Measurements from ENCODE around the gene METTL23.

METTL23 gene

GRCh38 chr17:76725580-76726230, 934 bp upstream of the METTL23 start:
- no peak for TF ChIP-seq POLR2AphosphoS5 (IDR thresholded peaks at IDR 0.05; ENCODE audit: low read depth, low read length)
- TF ChIP-seq SIN3A (IDR thresholded peaks at IDR 0.05; ENCODE audit: borderline replicate concordance, insufficient read depth, low read length) = peak; percentile 56; the same call in 1 of the 2 replicates
- TF ChIP-seq TAF1 (IDR thresholded peaks at IDR 0.05; ENCODE audit: borderline replicate concordance, insufficient read depth, low read length) = no peak; the same call in 1 of the 2 replicates
- no peak for TF ChIP-seq REST (IDR thresholded peaks at IDR 0.05; ENCODE audit: insufficient read depth in 1 of 2, low read depth in 2 of 2, low read length in 2 of 2)
- no peak for TF ChIP-seq FOXP2 (optimal IDR thresholded peaks at IDR 0.05; ENCODE audit: borderline replicate concordance, extremely low read depth, extremely low read length, insufficient read depth)

- TF ChIP-seq FOXP2 (optimal IDR thresholded peaks at IDR 0.05; ENCODE audit: borderline replicate concordance, extremely low read depth, extremely low read length, insufficient read depth) (no peak), REST (IDR thresholded peaks at IDR 0.05; ENCODE audit: insufficient read depth in 1 of 2, low read depth in 2 of 2, low read length in 2 of 2) (no peak; a peak in 1 of 4 replicates), TAF1 (IDR thresholded peaks at IDR 0.05; ENCODE audit: borderline replicate concordance, insufficient read depth, low read length) (0 out of 2 replicates have a peak, but pooled peaks have one; percentile 59), SIN3A (IDR thresholded peaks at IDR 0.05; ENCODE audit: borderline replicate concordance, insufficient read depth, low read length) (peak; percentile 94), POLR2AphosphoS5 (IDR thresholded peaks at IDR 0.05; ENCODE audit: low read depth, low read length) (peak; percentile 76)
Observed at GRCh38 chr17:76726231-76726775, 336 bp upstream of the METTL23 start, which contains the start of gene JMJD6. Gene JMJD6 (minus strand): TSS chr17:76726606. CDS start chr17:76726475, 131 bp downstream.

- TF ChIP-seq TAF1 (IDR thresholded peaks at IDR 0.05; ENCODE audit: borderline replicate concordance, insufficient read depth, low read length) (peak; percentile 11; the same call in 1 of the 2 replicates), SIN3A (IDR thresholded peaks at IDR 0.05; ENCODE audit: borderline replicate concordance, insufficient read depth, low read length) (no peak)
Observed at GRCh38 chr17:76727745-76728456, 1.3 kb downstream of the METTL23 start.

- TF ChIP-seq FOXP2 (optimal IDR thresholded peaks at IDR 0.05; ENCODE audit: borderline replicate concordance, extremely low read depth, extremely low read length, insufficient read depth) (no peak), SIN3A (IDR thresholded peaks at IDR 0.05; ENCODE audit: borderline replicate concordance, insufficient read depth, low read length) (0 out of 2 replicates have a peak, but pooled peaks have one; percentile 11), POLR2AphosphoS5 (IDR thresholded peaks at IDR 0.05; ENCODE audit: low read depth, low read length) (peak; percentile 61)
Observed at GRCh38 chr17:76732734-76733617, 6.3 kb downstream of the METTL23 start.

- TF ChIP-seq REST (IDR thresholded peaks at IDR 0.05; ENCODE audit: insufficient read depth in 1 of 2, low read depth in 2 of 2, low read length in 2 of 2) (no peak), TAF1 (IDR thresholded peaks at IDR 0.05; ENCODE audit: borderline replicate concordance, insufficient read depth, low read length) (no peak), FOXP2 (optimal IDR thresholded peaks at IDR 0.05; ENCODE audit: borderline replicate concordance, extremely low read depth, extremely low read length, insufficient read depth) (no peak), SIN3A (IDR thresholded peaks at IDR 0.05; ENCODE audit: borderline replicate concordance, insufficient read depth, low read length) (no peak), POLR2AphosphoS5 (IDR thresholded peaks at IDR 0.05; ENCODE audit: low read depth, low read length) (no peak)
Observed at GRCh38 chr17:76733618-76733957, 6.9 kb downstream of the METTL23 start.

All from PFSK-1 (cell line).